Measurements from ENCODE around the gene GNB4. TPM values are rescaled to one million over a fixed set of nuclear protein-coding genes. Genes with fewer than 3 reads are reported as not detected.

The GNB4 gene
- total and polyA plus RNA-seq, 10 of the 15 experiments (the other 5 are each of a cell fraction or from before 2014, with no cell fraction given) = 0.14 to 3.4 (median 1.8) TPM

- Histone ChIP-seq H3K27ac (ENCODE audit: control insufficient read depth, insufficient read depth) (0 out of 2 replicates have a peak overlapping the region, but pooled peaks have one; percentile 10), H3K36me3 (ENCODE audit: control insufficient read depth in 2 of 2, insufficient read depth in 2 of 2, low read length in 1 of 2) (peaks cover 4 to 50% of the 10 kb centered on the region in 2 experiments), H3K4me1 (ENCODE audit: control insufficient read depth, insufficient read depth, low read length) (peaks cover 5% of the 10 kb centered on the region), H3K27me3 (replicated peaks in 1 of 2; ENCODE audit: control insufficient read depth in 2 of 2, insufficient read depth in 2 of 2, low read length in 1 of 2) (no peaks in the 10 kb centered on the region), H3K4me3 (no peak overlapping the region), H3K4me2 (ENCODE audit: control insufficient read depth, insufficient read depth) (no peak overlapping the region), H3K9me3 (replicated peaks; ENCODE audit: control insufficient read depth, insufficient read depth, low read length) (no peaks in the 10 kb centered on the region), H3K79me2 (ENCODE audit: control insufficient read depth, insufficient read depth, low read length) (no peaks in the 10 kb centered on the region), H3K9ac (ENCODE audit: control insufficient read depth, insufficient read depth, low read length) (no peak overlapping the region), H4K20me1 (ENCODE audit: control insufficient read depth, insufficient read depth) (no peaks in the 10 kb centered on the region), H2AFZ (ENCODE audit: control insufficient read depth, low read depth, low read length) (no peak overlapping the region)
- ChIA-PET RAD21 (ENCODE audit: unreplicated experiment) (interaction anchor here (1.2 kb wide), 1 partner anchor 42 kb away, joined by 3 read pairs; no protein-coding TSS in a partner anchor), SMC1A (ENCODE audit: uncharacterized antibody, unreplicated experiment) (interaction anchor here (1.2 to 2.8 kb wide), 6 partner anchors 9 to 67 kb away, joined by 3 to 14 read pairs (median 4); no protein-coding TSS in a partner anchor), CTCF (interaction anchor here (0.9 kb wide), 1 partner anchor 11 kb away, joined by 3 read pairs; no protein-coding TSS in a partner anchor), POLR2A (no interaction called here)
- no peak for FAIRE-seq
- in situ Hi-C loops (cut with MboI) = no loop called here
- intact Hi-C loops (cut with micrococcal nuclease; ENCODE audit: unreplicated experiment) = no loop called here
- no TSS peak for BruUV-seq (replicated peaks)
- peak; percentile 51 for ATAC-seq
- no peak for TF ChIP-seq KAT2A (conservative IDR thresholded peaks at IDR 0.05; ENCODE audit: control insufficient read depth, low read depth, low read length)
- TF ChIP-seq MTA2 (IDR thresholded peaks at IDR 0.05; ENCODE audit: low read depth) = 0 out of 2 replicates have a peak, but pooled peaks have one; percentile 13
- DNase-seq (ENCODE audit: low read depth, low spot score) = no peak
- 0% methylated on average over 1 of the region's 1 CpG for WGBS (ENCODE audit: insufficient coverage, insufficient replicate concordance, low lambda C conversion rate, missing lambda C conversion rate)
These were observed 59.4 kb downstream of the GNB4 start for GRCh38 chr3:179391906-179392305.

- ChIA-PET RAD21 (ENCODE audit: unreplicated experiment) (no interaction called here), CTCF (no interaction called here), SMC1A (ENCODE audit: uncharacterized antibody, unreplicated experiment) (interaction anchor here (1.0 to 1.2 kb wide), 2 partner anchors 13 to 65 kb away, joined by 3 read pairs; no protein-coding TSS in a partner anchor), POLR2A (no interaction called here)
- FAIRE-seq = no peak
- no peak overlapping the region for H2AFZ ChIP-seq (ENCODE audit: control insufficient read depth, low read depth, low read length)
- H3K4me2 ChIP-seq (ENCODE audit: control insufficient read depth, insufficient read depth) = no peak overlapping the region
- no peaks in the 10 kb centered on the region for H4K20me1 ChIP-seq (ENCODE audit: control insufficient read depth, insufficient read depth)
- no TSS peak for BruUV-seq (replicated peaks)
- in situ Hi-C loops (cut with MboI) = no loop called here
- no peak overlapping the region for H3K4me3 ChIP-seq
- H3K36me3 ChIP-seq (ENCODE audit: control insufficient read depth in 2 of 2, insufficient read depth in 2 of 2, low read length in 1 of 2) = peaks cover 9 to 31% of the 10 kb centered on the region in 2 experiments; a peak in 3 of 4 replicates
- no peaks in the 10 kb centered on the region for H3K79me2 ChIP-seq (ENCODE audit: control insufficient read depth, insufficient read depth, low read length)
- no peaks in the 10 kb centered on the region for H3K27me3 ChIP-seq (replicated peaks in 1 of 2; ENCODE audit: control insufficient read depth in 2 of 2, insufficient read depth in 2 of 2, low read length in 1 of 2)
- H3K9ac ChIP-seq (ENCODE audit: control insufficient read depth, insufficient read depth, low read length) = no peak overlapping the region
- WGBS (ENCODE audit: insufficient coverage, insufficient replicate concordance, low lambda C conversion rate, missing lambda C conversion rate) = 100% methylated on average over 1 of the region's 1 CpG
- intact Hi-C loops (cut with micrococcal nuclease; ENCODE audit: unreplicated experiment) = no loop called here
- no peak for TF ChIP-seq ZNF274 (IDR thresholded peaks at IDR 0.05; ENCODE audit: insufficient read depth, insufficient read length)
- no peak for TF ChIP-seq ZNF217 (IDR thresholded peaks at IDR 0.05)
- TF ChIP-seq, protein P1, sequence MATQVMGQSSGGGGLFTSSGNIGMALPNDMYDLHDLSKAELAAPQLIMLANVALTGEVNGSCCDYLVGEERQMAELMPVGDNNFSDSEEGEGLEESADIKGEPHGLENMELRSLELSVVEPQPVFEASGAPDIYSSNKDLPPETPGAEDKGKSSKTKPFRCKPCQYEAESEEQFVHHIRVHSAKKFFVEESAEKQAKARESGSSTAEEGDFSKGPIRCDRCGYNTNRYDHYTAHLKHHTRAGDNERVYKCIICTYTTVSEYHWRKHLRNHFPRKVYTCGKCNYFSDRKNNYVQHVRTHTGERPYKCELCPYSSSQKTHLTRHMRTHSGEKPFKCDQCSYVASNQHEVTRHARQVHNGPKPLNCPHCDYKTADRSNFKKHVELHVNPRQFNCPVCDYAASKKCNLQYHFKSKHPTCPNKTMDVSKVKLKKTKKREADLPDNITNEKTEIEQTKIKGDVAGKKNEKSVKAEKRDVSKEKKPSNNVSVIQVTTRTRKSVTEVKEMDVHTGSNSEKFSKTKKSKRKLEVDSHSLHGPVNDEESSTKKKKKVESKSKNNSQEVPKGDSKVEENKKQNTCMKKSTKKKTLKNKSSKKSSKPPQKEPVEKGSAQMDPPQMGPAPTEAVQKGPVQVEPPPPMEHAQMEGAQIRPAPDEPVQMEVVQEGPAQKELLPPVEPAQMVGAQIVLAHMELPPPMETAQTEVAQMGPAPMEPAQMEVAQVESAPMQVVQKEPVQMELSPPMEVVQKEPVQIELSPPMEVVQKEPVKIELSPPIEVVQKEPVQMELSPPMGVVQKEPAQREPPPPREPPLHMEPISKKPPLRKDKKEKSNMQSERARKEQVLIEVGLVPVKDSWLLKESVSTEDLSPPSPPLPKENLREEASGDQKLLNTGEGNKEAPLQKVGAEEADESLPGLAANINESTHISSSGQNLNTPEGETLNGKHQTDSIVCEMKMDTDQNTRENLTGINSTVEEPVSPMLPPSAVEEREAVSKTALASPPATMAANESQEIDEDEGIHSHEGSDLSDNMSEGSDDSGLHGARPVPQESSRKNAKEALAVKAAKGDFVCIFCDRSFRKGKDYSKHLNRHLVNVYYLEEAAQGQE (IDR thresholded peaks at IDR 0.05; ENCODE audit: low read depth, low read length) = no peak
- TF ChIP-seq NFXL1 (IDR thresholded peaks at IDR 0.05; ENCODE audit: borderline replicate concordance) = no peak
- no peak for TF ChIP-seq BHLHE40 (IDR thresholded peaks at IDR 0.05; ENCODE audit: borderline replicate concordance in 1 of 2, low read depth in 2 of 2, low read length in 1 of 2)
- no peak for TF ChIP-seq PML (IDR thresholded peaks at IDR 0.05; ENCODE audit: low read length)
- H3K9me3 ChIP-seq (replicated peaks; ENCODE audit: control insufficient read depth, insufficient read depth, low read length) = peaks cover 1% of the 10 kb centered on the region; the same call in 1 of the 3 replicates
- no peak for DNase-seq (ENCODE audit: low read depth, low spot score)
- H3K27ac ChIP-seq (ENCODE audit: control insufficient read depth, insufficient read depth) = no peak overlapping the region
- ATAC-seq = no peak
- H3K4me1 ChIP-seq (ENCODE audit: control insufficient read depth, insufficient read depth, low read length) = no peaks in the 10 kb centered on the region
These were observed 74.8 kb downstream of the GNB4 start for GRCh38 chr3:179376474-179376873.

Data from GM12878 (cell line).